HepG2 (cell line): ENCODE data around the gene PLXNC1.

Experiments
- FOSL1 ChIP-seq: sonication (generic); formaldehyde crosslinking; IDR thresholded peaks from 2 replicates; pipeline ENCODE4 v1.9.0; 2021; ENCODE audit warnings: missing genetic modification reagents, borderline replicate concordance
- JUNB ChIP-seq: sonication (generic); formaldehyde crosslinking; IDR thresholded peaks from 2 replicates; pipeline ENCODE4 v1.8.0; 2022; ENCODE audit warnings: missing genetic modification reagents, mild to moderate bottlenecking, borderline replicate concordance
- JUND ChIP-seq: sonication (generic); formaldehyde crosslinking; IDR thresholded peaks from 2 replicates; pipeline ENCODE4 v1.8.0; 2022; ENCODE audit warnings: mild to moderate bottlenecking, missing genetic modification reagents
- MLLT10 ChIP-seq: sonication (generic); formaldehyde crosslinking; IDR thresholded peaks from 2 replicates; pipeline ENCODE4 v1.4.0; 2020; ENCODE audit warnings: missing genetic modification reagents
- POLR2AphosphoS5 ChIP-seq: IDR thresholded peaks from 2 replicates; pipeline ENCODE4 v1.6.1; 2012; ENCODE audit warnings: low read depth, low read length
- PRMT3 ChIP-seq: sonication (generic); formaldehyde crosslinking; IDR thresholded peaks from 2 replicates; pipeline ENCODE4 v1.8.1; 2022; ENCODE audit warnings: low read depth, mild to moderate bottlenecking, moderate library complexity, missing genetic modification reagents, borderline replicate concordance
- RAD21 ChIP-seq: fragments of 450-650 bp; formaldehyde crosslinking; IDR thresholded peaks from 2 replicates; pipeline ENCODE4 v1.5.0; 2020; ENCODE audit warnings: mild to moderate bottlenecking
- YEATS2 ChIP-seq: sonication (generic); formaldehyde crosslinking; IDR thresholded peaks from 2 replicates; pipeline ENCODE4 v1.4.0; 2020; ENCODE audit warnings: missing genetic modification reagents, borderline replicate concordance
- ZBTB39 ChIP-seq: sonication (generic); formaldehyde crosslinking; IDR thresholded peaks from 2 replicates; pipeline ENCODE4 v1.5.0; 2020; ENCODE audit warnings: missing genetic modification reagents
- ZBTB7A ChIP-seq: sonication (generic); formaldehyde crosslinking; IDR thresholded peaks from 2 replicates; pipeline ENCODE4 v1.8.0; 2022; ENCODE audit warnings: mild to moderate bottlenecking, missing genetic modification reagents
- ZFX ChIP-seq: sonication (generic); formaldehyde crosslinking; IDR thresholded peaks from 2 replicates; pipeline ENCODE4 v1.4.0; 2020; ENCODE audit warnings: mild to moderate bottlenecking, low read depth, missing genetic modification reagents, moderate library complexity
- ZNF232 ChIP-seq: sonication (generic); formaldehyde crosslinking; IDR thresholded peaks from 2 replicates; pipeline ENCODE4 v1.4.0; 2020; ENCODE audit warnings: missing genetic modification reagents, borderline replicate concordance
- ZNF513 ChIP-seq: sonication (generic); formaldehyde crosslinking; conservative IDR thresholded peaks from 2 replicates; pipeline ENCODE4 v1.5.0; 2020; ENCODE audit warnings: missing genetic modification reagents
- ZNF607 ChIP-seq: sonication (generic); formaldehyde crosslinking; IDR thresholded peaks from 2 replicates; pipeline ENCODE4 v1.5.1; 2020; ENCODE audit warnings: missing genetic modification reagents, mild to moderate bottlenecking, borderline replicate concordance

GRCh38 chr12:94327809-94328208 is 179.4 kb downstream of the PLXNC1 start:
- TF ChIP-seq JUND (CRISPR knock-in tag), result no peak
- TF ChIP-seq YEATS2 (CRISPR knock-in tag), result no peak
- no peak for TF ChIP-seq ZBTB7A (CRISPR knock-in tag)
- TF ChIP-seq ZBTB39 (CRISPR knock-in tag), result no peak
- no peak for TF ChIP-seq ZNF513 (CRISPR knock-in tag)
- TF ChIP-seq POLR2AphosphoS5, result no peak
- TF ChIP-seq PRMT3, result no peak
- no peak for TF ChIP-seq ZFX (CRISPR knock-in tag)
- no peak for TF ChIP-seq MLLT10 (CRISPR knock-in tag)
- no peak for TF ChIP-seq ZNF607 (CRISPR knock-in tag)
- no peak for TF ChIP-seq FOSL1 (CRISPR knock-in tag)
- TF ChIP-seq JUNB, result no peak
- no peak for TF ChIP-seq RAD21 (CRISPR knock-in tag)
- TF ChIP-seq ZNF232 (CRISPR knock-in tag), result no peak
